Suppressor macrophage treated with lipopolysaccharide for 1 hour (primary cell): ENCODE data around the gene PLA2G4C.

Source experiments
- DNase-seq, 3 donors: peaks; one replicate each; pipeline ENCODE4 v3.0.0-alpha.2; 2020 to 2022

PLA2G4C gene, protein sequence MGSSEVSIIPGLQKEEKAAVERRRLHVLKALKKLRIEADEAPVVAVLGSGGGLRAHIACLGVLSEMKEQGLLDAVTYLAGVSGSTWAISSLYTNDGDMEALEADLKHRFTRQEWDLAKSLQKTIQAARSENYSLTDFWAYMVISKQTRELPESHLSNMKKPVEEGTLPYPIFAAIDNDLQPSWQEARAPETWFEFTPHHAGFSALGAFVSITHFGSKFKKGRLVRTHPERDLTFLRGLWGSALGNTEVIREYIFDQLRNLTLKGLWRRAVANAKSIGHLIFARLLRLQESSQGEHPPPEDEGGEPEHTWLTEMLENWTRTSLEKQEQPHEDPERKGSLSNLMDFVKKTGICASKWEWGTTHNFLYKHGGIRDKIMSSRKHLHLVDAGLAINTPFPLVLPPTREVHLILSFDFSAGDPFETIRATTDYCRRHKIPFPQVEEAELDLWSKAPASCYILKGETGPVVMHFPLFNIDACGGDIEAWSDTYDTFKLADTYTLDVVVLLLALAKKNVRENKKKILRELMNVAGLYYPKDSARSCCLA

GRCh38 chr19:48110350-48110966, at the start of gene PLA2G4C:
Gene PLA2G4C, minus strand, starts transcription at chr19:48110817. Its CDS starts 4,288 bp downstream, at chr19:48106529.
- peak; percentile 97 to 98 (median 97) for DNase-seq

- DNase-seq = no peak
Observed at GRCh38 chr19:48158210-48158790, 47.7 kb upstream of the PLA2G4C start.

DNA sequence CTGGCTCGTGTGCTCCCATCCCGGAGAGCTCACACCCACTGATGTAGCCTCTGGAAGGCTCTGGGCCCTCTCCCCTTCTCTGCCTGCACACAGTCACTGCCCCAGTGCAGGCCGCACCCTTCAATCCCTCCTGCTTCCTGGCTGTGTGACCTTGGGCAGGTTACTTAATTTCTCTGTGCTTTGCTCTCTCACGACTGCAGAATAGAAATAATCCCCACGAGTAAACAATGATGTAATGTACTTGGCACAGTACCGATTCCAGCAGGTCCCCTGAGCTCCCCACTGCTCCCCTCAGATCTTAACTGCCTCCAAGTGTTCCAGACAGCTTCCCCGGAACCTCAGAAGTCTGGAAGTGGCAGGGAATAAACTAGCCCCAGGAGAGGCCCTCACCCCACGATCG, 43.4 kb upstream of the PLA2G4C start:
- no peak for DNase-seq

GRCh38 chr19:48152551-48152950, 41.9 kb upstream of the PLA2G4C start:
- peak; percentile 69 to 81 (median 75) for DNase-seq

DNA sequence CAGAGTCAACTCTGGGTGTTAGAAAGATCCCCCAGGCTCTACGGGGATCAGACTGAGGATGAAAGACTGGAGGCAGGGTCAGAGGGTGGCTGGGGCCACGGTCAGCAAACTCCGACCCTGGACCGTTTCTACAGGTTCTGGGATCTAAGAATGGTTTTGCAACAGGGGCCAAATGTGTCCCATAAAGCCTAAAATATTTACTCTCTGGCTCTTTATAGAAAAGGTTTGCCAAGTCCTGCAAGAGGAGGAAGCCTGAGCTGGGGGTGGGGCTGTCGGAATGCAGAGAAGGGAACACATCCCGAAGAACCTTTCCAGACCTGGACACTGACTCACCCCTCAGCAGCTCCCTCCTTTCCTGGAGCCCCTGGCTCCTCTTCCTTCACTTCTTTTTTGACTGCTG, 38.8 kb upstream of the PLA2G4C start:
- DNase-seq = no peak

DNA sequence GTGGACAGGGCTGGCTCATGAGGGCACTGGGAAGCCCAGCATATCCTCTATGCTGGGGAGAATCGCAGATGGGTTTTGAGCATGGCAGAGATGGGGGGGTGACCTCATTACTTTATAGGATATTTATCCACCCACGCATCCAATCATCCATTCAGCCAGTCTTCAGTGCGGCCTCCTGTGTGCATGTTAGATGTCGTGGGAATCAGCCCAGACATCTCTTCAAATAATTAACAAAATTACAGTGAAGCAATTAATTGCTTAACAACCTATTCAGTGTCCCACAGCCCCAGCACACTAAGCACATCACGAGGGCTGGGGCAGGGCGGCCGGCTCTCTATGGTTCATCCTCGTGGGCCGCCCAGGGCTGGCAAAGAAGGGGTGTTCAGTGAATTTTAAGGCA, 38.0 kb upstream of the PLA2G4C start:
- DNase-seq = no peak

DNA sequence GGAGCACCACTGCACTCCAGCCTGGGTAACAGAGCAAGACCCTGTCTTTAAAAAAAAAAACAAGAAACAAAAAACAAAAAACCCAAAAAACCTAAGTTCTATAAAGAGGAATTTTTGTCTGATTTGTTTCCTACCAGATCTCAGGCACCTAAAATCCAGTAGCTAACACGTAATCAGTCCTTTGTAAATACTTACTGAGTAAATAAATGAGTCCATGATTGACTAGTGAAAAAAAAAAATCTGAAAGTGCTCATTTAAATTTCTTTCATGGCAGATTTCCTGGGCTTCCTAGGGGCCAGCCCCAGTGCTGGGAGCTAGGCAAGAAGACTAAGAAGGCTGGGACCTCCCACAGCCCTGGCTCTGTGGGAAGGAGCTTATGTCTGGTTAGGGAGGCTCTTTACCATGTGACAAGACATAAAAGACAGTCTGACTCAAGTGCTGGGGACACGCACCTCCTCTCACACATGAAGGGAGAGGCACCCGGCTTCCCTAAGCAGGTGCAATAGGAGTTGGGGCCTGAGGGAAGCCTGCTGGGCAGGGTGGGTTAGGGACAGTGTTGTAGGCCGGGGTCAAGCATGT, 37.1 kb upstream of the PLA2G4C start:
- peak in 1 of 3 donors; percentile 17 for DNase-seq

GRCh38 chr19:48139053-48139452, 28.4 kb upstream of the PLA2G4C start:
- DNase-seq = no peak

GRCh38 chr19:48137411-48137810, 26.8 kb upstream of the PLA2G4C start:
- no peak for DNase-seq

GRCh38 chr19:48136547-48136946, 25.9 kb upstream of the PLA2G4C start:
- DNase-seq = no peak

DNA sequence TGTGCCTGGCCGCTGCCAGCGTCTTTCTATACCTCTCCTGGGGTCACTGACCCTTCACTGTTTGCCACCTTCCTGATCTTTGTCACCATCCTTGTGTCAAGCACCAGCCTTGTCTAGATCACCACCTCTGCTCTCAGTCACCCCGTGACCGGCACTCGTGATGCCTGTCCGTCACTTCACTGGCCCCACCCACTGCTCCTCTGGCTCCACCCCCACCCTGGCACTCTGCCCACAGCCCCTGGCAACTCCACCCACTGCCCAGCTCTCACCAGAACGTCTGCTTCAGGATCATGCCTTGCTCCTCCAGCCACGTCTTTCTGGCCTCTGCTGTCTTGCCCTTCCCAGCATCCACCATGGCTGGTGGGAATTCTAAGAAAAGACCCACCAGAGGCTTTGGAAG, 24.8 kb upstream of the PLA2G4C start:
- DNase-seq = peak in 1 of 3 donors; percentile 25

- DNase-seq = no peak
Observed at GRCh38 chr19:48133094-48133493, 22.5 kb upstream of the PLA2G4C start.

DNA sequence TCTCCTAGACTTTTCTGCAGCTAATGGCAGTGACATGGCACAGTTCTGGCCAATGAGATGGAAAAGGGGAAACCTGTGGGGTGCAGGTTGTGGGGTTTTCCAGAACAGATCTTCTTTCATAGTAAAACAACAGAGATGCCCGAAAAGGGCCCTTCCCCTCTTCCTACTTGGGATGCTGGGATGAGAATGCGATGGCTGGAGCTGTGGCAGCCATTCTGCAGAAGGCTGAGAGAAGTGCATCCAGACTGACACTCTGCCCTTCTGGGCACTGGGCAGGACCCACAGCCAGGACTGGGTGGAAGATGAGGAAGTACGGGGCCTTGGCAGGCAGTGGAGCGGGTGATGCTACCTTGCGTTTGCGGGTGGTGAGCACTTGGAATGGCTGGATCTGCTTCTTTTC, 16.9 kb upstream of the PLA2G4C start:
- DNase-seq = no peak

GRCh38 chr19:48123907-48124651, 13.5 kb upstream of the PLA2G4C start:
- peak; percentile 55 to 82 (median 72) for DNase-seq

GRCh38 chr19:48122421-48122820, 11.8 kb upstream of the PLA2G4C start:
- no peak for DNase-seq

GRCh38 chr19:48121909-48122371, 11.3 kb upstream of the PLA2G4C start:
- peak; percentile 49 to 73 (median 61) for DNase-seq

GRCh38 chr19:48121066-48121465, 10.4 kb upstream of the PLA2G4C start:
- DNase-seq = no peak

- peak in 2 of 3 donors; percentile 13 to 27 for DNase-seq
Observed at GRCh38 chr19:48120505-48120904, 9.9 kb upstream of the PLA2G4C start.

DNA sequence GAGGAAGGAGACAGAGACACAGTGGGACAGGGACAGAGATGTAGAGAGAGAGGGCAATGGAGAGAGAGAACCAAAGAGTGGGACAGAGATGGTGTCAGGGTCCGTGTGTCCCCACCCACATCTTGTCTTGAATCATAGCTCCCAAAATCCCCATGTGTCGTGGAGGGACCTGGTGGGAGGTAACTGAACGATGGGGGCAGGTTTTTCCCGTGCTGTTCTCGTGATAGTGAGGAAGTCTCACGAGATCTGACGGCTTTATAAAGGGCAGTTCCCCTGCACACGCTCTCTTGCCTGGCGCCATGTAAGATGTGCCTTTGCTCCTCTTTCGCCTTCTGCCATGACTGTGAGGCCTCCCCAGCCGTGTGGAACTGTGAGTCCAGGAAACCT, 7.5 kb upstream of the PLA2G4C start:
- DNase-seq = peak; percentile 83 to 90 (median 88)

DNA sequence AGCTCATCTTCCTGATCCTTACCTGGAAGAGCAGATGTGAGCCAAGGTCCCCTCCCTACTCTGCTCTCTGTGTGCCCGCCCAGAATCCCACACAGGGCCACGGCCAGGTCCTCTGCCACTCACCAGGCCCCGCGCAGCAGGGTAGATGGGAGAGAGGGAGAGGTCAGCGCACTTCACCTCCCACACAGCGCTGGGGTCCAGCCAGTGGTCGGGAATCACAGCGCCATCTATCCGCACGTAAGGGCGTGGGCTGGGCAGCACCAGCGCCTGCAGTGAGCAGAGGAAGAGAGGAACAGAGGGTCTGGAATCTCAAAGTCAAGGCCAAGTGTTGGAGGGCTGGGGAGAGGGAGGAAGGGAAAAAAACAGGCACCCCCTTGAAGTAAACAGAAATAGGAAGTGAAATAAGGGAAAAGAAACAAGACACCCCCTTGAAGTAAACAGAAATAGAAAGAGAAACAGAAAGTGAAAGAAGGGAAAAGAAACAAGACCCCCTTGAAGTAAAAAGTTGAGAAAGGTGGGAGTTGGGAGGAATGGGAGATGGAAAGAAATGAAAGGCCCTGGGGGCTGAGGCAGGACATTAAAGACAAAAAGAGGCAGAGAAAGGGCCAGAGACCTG, 7.0 kb upstream of the PLA2G4C start:
- DNase-seq = peak; percentile 49 to 69 (median 51)

DNA sequence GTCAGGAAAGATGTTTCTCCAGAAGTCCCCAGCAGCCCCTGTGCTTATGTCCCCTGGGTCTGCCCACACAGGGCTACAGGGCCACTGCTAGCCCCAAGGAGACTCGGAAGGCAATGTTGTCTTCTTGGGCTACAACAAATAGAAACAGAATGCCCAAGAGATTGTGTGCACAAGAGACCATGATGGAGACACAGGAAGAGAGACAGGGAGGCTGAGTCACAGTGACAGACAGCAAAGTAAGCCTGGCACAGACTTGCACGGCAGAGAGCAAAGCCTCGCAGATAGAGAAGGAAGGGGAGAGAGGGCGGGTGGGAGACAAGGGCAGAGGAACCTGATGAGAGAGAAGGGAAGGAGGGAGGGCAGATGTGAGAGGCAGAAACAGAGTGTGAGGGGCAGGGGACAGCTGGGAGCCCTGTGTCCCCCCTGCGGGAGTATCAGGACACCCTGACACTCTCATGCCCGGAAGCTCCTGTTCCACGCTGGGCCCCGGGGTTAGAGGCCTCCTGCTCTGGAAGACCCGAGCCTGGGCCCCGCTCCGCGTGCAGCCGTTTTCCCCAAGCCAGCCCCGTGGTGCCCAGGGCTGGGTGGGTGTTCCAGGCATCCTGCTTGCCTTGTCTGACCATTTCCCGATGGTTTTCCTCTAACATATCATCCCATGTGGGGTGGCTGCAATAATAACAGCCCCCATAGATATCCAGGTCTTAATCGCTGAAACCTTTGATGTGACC, 2.7 kb upstream of the PLA2G4C start:
- peak; percentile 31 to 48 (median 33) for DNase-seq
